Liver (tissue), 9 donors: ENCODE measurements around the gene EVL. TPM values are rescaled to one million over a fixed set of nuclear protein-coding genes. Genes with fewer than 3 reads are reported as not detected.

ENCODE experiments used
- DNase-seq: peaks from one replicate; pipeline ENCODE4 v3.0.0-alpha.2; 2017; ENCODE audit warnings: low spot score
- H3K27ac ChIP-seq, 2 donors: one replicate each; pipeline ENCODE4 v1.7.0; 2013; ENCODE audit warnings: inconsistent platforms in 2 of 2, low read length in 2 of 2, control low read depth in 1 of 2, low read depth in 1 of 2, mild to moderate bottlenecking in 1 of 2
- H3K27me3 ChIP-seq, 4 donors: one replicate each; pipeline versions ENCODE4 v1.6.1 to v1.7.0; 2013; ENCODE audit warnings: low read length in 3 of 4, inconsistent platforms in 1 of 4, mild to moderate bottlenecking in 1 of 4, moderate library complexity in 1 of 4; ENCODE audit not compliant: control insufficient read depth in 4 of 4, insufficient read depth in 4 of 4
- H3K36me3 ChIP-seq, 4 donors: one replicate each; pipeline versions ENCODE4 v1.6.1 to v1.7.0; 2013; ENCODE audit warnings: low read length in 3 of 4, mild to moderate bottlenecking in 3 of 4, low read depth in 1 of 4, moderate library complexity in 1 of 4; ENCODE audit not compliant: control insufficient read depth in 4 of 4, insufficient read depth in 3 of 4
- H3K4me1 ChIP-seq, 4 donors: one replicate each; pipeline versions ENCODE4 v1.6.1 to v1.7.0; 2013; ENCODE audit warnings: low read length in 3 of 4, mild to moderate bottlenecking in 3 of 4, moderate library complexity in 1 of 4; ENCODE audit not compliant: control insufficient read depth in 4 of 4, insufficient read depth in 4 of 4
- H3K4me3 ChIP-seq, 3 donors: one replicate each; pipeline versions ENCODE4 v1.6.1 to v1.7.0; 2013; ENCODE audit warnings: low read length in 3 of 3, control low read depth in 1 of 3, low read depth in 1 of 3, mild to moderate bottlenecking in 1 of 3
- H3K9ac ChIP-seq, 2 donors: one replicate each; pipeline ENCODE4 v1.7.0; 2013; ENCODE audit warnings: low read length in 2 of 2, mild to moderate bottlenecking in 2 of 2, moderate library complexity in 2 of 2, control low read depth in 1 of 2, low read depth in 1 of 2
- H3K9me3 ChIP-seq, 4 donors: one replicate each; pipeline versions ENCODE4 v1.6.1 to v1.7.0; 2013; ENCODE audit warnings: low read length in 3 of 4; ENCODE audit not compliant: control insufficient read depth in 4 of 4
- EGR1 ChIP-seq, 2 donors: IDR thresholded peaks; 2 replicates each; pipeline ENCODE4 v1.6.1; 2016 to 2018; ENCODE audit warnings: antibody characterized with exemption in 2 of 2, low read depth in 2 of 2
- FOXA1 ChIP-seq: IDR thresholded peaks from 2 replicates; pipeline ENCODE4 v1.6.1; 2016; ENCODE audit warnings: antibody characterized with exemption
- GABPA ChIP-seq, 2 donors: IDR thresholded peaks in 1 of 2; conservative IDR thresholded peaks in 1 of 2; 2 replicates each; pipeline ENCODE4 v1.6.1; 2016; ENCODE audit warnings: antibody characterized with exemption in 2 of 2, mild to moderate bottlenecking in 1 of 2, moderate library complexity in 1 of 2
- HNF4A ChIP-seq, 2 donors: conservative IDR thresholded peaks; 2 replicates each; pipeline ENCODE4 v1.6.1; 2016; ENCODE audit warnings: antibody characterized with exemption in 2 of 2, mild to moderate bottlenecking in 2 of 2
- HNF4G ChIP-seq: IDR thresholded peaks from 2 replicates; pipeline ENCODE4 v1.6.1; 2016; ENCODE audit warnings: antibody characterized with exemption
- JUND ChIP-seq, 2 donors: IDR thresholded peaks; 2 replicates each; pipeline ENCODE4 v1.6.1; 2016; ENCODE audit warnings: antibody characterized with exemption in 2 of 2
- NR2F2 ChIP-seq: IDR thresholded peaks from 2 replicates; pipeline ENCODE4 v1.6.1; 2016; ENCODE audit warnings: antibody characterized with exemption
- RAD21 ChIP-seq, 2 donors: IDR thresholded peaks; 2 replicates each; pipeline ENCODE4 v1.6.1; 2016; ENCODE audit warnings: antibody characterized with exemption in 2 of 2, mild to moderate bottlenecking in 2 of 2
- RXRA ChIP-seq, 2 donors: IDR thresholded peaks; 2 replicates each; pipeline ENCODE4 v1.6.1; 2017 to 2018; ENCODE audit warnings: antibody characterized with exemption in 2 of 2, mild to moderate bottlenecking in 1 of 2
- SP1 ChIP-seq: IDR thresholded peaks from 2 replicates; pipeline ENCODE4 v1.6.1; 2018; ENCODE audit warnings: antibody characterized with exemption, mild to moderate bottlenecking
- TAF1 ChIP-seq: conservative IDR thresholded peaks from 2 replicates; pipeline ENCODE4 v1.6.1; 2016; ENCODE audit warnings: antibody characterized with exemption, mild to moderate bottlenecking
- YY1 ChIP-seq: IDR thresholded peaks from 2 replicates; pipeline ENCODE4 v1.6.1; 2016; ENCODE audit warnings: antibody characterized with exemption, mild to moderate bottlenecking
- WGBS: extraction: QIAGEN DNeasy Blood & Tissue Kit; methylation state at CpG from one replicate; pipeline ENCODE4 v1.1.7; 2013; 5-methylcytosine and 5-hydroxymethylcytosine counted together
- polyA plus RNA-seq, 2 donors: library from polyadenylated mRNA; stranded (reverse) in 1 of 2; unstranded in 1 of 2; fragments of 200-250 nt in 1 of 2; fragments of >200 nt in 1 of 2; fragmentation: Nextera tagmentation in 1 of 2; extraction: Ambion mirVana in 1 of 2; gene quantifications; one replicate each; pipeline versions ENCODE4 v1.2.1 to v1.2.3, GENCODE V29; 2013 to 2015
- total RNA-seq, 2 donors: library from RNA; depleted of rRNA; stranded (reverse); fragments of >200 nt; gene quantifications; one replicate each; pipeline ENCODE4 v1.2.3, GENCODE V29; 2014
- TF ChIP-seq, protein P1 (sequence below): fragments of 150-350 bp; IDR thresholded peaks from 2 replicates; pipeline ENCODE4 v1.5.1; 2017; ENCODE audit warnings: improper control_type of control experiment, low read depth, low read length; ENCODE audit not compliant: missing input control
- TF ChIP-seq, protein P2 (sequence below): IDR thresholded peaks from 2 replicates; pipeline ENCODE4 v1.6.1; 2016; ENCODE audit warnings: antibody characterized with exemption
- TF ChIP-seq, protein P3 (sequence below): IDR thresholded peaks from 2 replicates; pipeline ENCODE4 v1.6.1; 2016; ENCODE audit warnings: antibody characterized with exemption
- TF ChIP-seq, protein P4 (sequence below): IDR thresholded peaks from 2 replicates; pipeline ENCODE4 v1.6.1; 2016; ENCODE audit warnings: antibody characterized with exemption
- TF ChIP-seq, protein P5 (sequence below): IDR thresholded peaks from 2 replicates; pipeline ENCODE4 v1.6.1; 2016; ENCODE audit warnings: antibody characterized with exemption, mild to moderate bottlenecking
- donor health status: healthy.
- donor health status: healthy.
- donor health status: healthy.
- donor health status: healthy.
- donor health status: healthy.

The EVL gene
- total and polyA plus RNA-seq, 4 donors, result 11.3 to 85.9 (median 33.9) TPM

DNA sequence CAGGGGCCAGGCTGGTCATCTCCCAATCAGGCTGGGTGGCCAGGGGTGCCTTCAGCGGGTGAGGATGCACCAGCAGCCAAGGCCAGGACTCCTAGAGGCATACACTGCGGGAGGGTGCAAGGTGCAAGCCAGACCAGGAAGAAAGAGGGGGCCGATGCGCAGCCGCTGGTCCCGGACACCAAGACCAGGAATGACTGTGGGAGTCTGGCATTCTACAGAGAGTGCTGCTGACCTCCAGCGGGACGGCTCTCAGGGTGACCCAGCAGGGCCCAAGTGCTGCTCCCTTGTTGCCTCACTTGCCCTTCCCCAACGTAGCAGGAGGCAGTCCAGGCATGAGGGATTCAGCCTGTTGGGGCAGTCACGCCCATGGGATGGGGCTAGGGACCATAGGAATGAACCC lies 58.4 kb downstream of the EVL start:
- no peaks in the 10 kb centered on the region for H3K4me1 ChIP-seq
- H3K36me3 ChIP-seq, result peaks cover 2 to 22% (median 5%) of the 10 kb centered on the region in 4 donors
- TF ChIP-seq, protein P1, sequence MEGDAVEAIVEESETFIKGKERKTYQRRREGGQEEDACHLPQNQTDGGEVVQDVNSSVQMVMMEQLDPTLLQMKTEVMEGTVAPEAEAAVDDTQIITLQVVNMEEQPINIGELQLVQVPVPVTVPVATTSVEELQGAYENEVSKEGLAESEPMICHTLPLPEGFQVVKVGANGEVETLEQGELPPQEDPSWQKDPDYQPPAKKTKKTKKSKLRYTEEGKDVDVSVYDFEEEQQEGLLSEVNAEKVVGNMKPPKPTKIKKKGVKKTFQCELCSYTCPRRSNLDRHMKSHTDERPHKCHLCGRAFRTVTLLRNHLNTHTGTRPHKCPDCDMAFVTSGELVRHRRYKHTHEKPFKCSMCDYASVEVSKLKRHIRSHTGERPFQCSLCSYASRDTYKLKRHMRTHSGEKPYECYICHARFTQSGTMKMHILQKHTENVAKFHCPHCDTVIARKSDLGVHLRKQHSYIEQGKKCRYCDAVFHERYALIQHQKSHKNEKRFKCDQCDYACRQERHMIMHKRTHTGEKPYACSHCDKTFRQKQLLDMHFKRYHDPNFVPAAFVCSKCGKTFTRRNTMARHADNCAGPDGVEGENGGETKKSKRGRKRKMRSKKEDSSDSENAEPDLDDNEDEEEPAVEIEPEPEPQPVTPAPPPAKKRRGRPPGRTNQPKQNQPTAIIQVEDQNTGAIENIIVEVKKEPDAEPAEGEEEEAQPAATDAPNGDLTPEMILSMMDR, result no peak
- TF ChIP-seq, protein P2, sequence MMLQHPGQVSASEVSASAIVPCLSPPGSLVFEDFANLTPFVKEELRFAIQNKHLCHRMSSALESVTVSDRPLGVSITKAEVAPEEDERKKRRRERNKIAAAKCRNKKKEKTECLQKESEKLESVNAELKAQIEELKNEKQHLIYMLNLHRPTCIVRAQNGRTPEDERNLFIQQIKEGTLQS, result no peak
- no peak for TF ChIP-seq EGR1 (IDR thresholded peaks at IDR 0.05; ENCODE audit: low read depth in 2 of 2)
- TF ChIP-seq YY1, result no peak
- TF ChIP-seq HNF4G, result no peak
- no peak for TF ChIP-seq HNF4A (conservative IDR thresholded peaks at IDR 0.05)
- no peak for TF ChIP-seq GABPA (IDR thresholded peaks at IDR 0.05 in 1 of 2, conservative IDR thresholded peaks at IDR 0.05 in 1 of 2)
- no peak for TF ChIP-seq RAD21 (IDR thresholded peaks at IDR 0.05)
- no peak for TF ChIP-seq FOXA1
- TF ChIP-seq, protein P3, sequence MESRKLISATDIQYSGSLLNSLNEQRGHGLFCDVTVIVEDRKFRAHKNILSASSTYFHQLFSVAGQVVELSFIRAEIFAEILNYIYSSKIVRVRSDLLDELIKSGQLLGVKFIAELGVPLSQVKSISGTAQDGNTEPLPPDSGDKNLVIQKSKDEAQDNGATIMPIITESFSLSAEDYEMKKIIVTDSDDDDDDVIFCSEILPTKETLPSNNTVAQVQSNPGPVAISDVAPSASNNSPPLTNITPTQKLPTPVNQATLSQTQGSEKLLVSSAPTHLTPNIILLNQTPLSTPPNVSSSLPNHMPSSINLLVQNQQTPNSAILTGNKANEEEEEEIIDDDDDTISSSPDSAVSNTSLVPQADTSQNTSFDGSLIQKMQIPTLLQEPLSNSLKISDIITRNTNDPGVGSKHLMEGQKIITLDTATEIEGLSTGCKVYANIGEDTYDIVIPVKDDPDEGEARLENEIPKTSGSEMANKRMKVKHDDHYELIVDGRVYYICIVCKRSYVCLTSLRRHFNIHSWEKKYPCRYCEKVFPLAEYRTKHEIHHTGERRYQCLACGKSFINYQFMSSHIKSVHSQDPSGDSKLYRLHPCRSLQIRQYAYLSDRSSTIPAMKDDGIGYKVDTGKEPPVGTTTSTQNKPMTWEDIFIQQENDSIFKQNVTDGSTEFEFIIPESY, result no peak
- DNase-seq, result no peak
- 97% methylated on average over 10 of the region's 10 CpGs for WGBS
- H3K27ac ChIP-seq, result no peak overlapping the region
- H3K4me3 ChIP-seq, result no peak overlapping the region
- no peak overlapping the region for H3K9ac ChIP-seq
- no peaks in the 10 kb centered on the region for H3K27me3 ChIP-seq
- H3K9me3 ChIP-seq, result no peaks in the 10 kb centered on the region

DNA sequence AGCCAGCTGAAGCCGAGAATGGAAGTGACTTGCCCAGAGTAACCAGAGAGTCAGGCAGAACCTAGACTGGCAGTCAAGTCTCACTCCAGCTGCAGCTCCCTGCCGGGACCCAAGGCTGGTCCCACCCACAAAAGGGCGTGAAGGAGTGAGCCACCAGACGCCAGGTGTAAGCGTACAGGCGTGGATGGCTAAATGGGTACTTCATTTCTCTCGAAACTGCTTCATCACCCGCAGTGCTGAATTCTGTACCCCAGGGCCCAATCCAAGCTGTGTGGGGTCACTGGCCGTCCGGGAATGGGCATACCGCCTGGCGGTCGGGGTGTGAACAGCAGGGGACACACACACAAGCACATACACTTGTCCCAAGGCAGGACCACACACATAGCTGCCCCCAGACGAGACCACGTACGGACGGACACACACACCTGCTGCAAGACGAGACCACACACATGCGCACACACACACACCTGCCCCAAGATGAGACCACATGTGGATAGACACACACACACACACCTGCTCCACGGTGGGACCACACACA lies 59.4 kb downstream of the EVL start:
- TF ChIP-seq, protein P4, sequence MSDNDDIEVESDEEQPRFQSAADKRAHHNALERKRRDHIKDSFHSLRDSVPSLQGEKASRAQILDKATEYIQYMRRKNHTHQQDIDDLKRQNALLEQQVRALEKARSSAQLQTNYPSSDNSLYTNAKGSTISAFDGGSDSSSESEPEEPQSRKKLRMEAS, result no peak
- TF ChIP-seq JUND (IDR thresholded peaks at IDR 0.05), result no peak
- TF ChIP-seq, protein P5, sequence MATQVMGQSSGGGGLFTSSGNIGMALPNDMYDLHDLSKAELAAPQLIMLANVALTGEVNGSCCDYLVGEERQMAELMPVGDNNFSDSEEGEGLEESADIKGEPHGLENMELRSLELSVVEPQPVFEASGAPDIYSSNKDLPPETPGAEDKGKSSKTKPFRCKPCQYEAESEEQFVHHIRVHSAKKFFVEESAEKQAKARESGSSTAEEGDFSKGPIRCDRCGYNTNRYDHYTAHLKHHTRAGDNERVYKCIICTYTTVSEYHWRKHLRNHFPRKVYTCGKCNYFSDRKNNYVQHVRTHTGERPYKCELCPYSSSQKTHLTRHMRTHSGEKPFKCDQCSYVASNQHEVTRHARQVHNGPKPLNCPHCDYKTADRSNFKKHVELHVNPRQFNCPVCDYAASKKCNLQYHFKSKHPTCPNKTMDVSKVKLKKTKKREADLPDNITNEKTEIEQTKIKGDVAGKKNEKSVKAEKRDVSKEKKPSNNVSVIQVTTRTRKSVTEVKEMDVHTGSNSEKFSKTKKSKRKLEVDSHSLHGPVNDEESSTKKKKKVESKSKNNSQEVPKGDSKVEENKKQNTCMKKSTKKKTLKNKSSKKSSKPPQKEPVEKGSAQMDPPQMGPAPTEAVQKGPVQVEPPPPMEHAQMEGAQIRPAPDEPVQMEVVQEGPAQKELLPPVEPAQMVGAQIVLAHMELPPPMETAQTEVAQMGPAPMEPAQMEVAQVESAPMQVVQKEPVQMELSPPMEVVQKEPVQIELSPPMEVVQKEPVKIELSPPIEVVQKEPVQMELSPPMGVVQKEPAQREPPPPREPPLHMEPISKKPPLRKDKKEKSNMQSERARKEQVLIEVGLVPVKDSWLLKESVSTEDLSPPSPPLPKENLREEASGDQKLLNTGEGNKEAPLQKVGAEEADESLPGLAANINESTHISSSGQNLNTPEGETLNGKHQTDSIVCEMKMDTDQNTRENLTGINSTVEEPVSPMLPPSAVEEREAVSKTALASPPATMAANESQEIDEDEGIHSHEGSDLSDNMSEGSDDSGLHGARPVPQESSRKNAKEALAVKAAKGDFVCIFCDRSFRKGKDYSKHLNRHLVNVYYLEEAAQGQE, result no peak
- no peak for TF ChIP-seq RAD21 (IDR thresholded peaks at IDR 0.05)
- TF ChIP-seq FOXA1, result no peak
- no peak for TF ChIP-seq NR2F2
- TF ChIP-seq, protein P2, result no peak
- TF ChIP-seq TAF1, result no peak
- TF ChIP-seq RXRA (IDR thresholded peaks at IDR 0.05), result no peak
- no peak for TF ChIP-seq HNF4A (conservative IDR thresholded peaks at IDR 0.05)
- no peak for TF ChIP-seq SP1
- DNase-seq, result no peak
- no peaks in the 10 kb centered on the region for H3K9me3 ChIP-seq
- H3K4me1 ChIP-seq, result no peaks in the 10 kb centered on the region
- no peak overlapping the region for H3K27ac ChIP-seq
- H3K27me3 ChIP-seq, result no peaks in the 10 kb centered on the region
- peaks cover 2 to 24% (median 7%) of the 10 kb centered on the region in 4 donors for H3K36me3 ChIP-seq
- WGBS, result 91% methylated on average over 20 of the region's 20 CpGs
- no peak overlapping the region for H3K4me3 ChIP-seq
- H3K9ac ChIP-seq, result no peak overlapping the region
